CD4-positive, alpha-beta T cell treated with Interferon gamma for 1 hour (primary cell): Measurements from ENCODE around the gene CLASP1.
"Not testable (repeated sequence)": the region's sequence is repeated elsewhere in the genome, so short reads cannot be mapped to it uniquely, and the experiment has no call there.

Experiments used
- DNase-seq: peaks from one replicate; pipeline ENCODE4 v3.0.0-alpha.2; 2020

The CLASP1 gene

DNA sequence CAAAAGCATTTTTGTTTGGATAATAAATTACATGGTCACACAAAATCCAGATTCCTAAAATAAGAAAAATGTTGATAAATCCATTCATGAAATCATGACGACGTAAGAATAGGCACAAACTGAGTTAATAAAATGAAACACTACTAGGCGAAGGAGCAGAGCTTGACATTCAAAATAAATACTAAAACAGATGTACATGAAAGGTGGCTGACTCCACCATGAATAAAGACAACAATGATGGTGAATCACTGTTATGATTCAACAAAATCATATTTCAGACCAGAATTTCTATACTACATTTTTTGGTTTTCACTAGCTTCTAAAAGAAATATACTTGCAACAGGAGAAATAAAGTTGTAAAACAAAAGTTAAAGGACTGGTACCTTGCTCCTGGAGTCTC, 240.6 kb downstream of the CLASP1 start:
- DNase-seq, result no peak

DNA sequence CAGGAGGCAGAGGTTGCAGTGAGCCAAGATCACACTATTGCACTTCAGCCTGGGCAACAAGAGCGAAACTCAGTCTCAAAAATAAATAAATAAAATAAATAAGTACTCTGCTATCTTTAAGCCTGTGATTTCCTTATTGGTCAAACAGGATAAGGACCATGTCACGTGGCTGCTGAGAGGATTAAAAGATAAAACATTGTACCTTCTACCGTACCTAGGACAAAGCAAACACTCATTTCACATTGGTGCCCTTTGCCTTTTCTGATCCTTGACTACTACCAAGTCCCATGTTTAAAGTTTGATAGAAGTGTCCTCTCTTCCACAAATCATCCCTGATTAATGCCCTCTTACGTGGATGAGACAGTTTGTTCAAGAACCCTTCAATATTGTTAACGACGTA, 244.0 kb downstream of the CLASP1 start:
- no peak for DNase-seq

DNA sequence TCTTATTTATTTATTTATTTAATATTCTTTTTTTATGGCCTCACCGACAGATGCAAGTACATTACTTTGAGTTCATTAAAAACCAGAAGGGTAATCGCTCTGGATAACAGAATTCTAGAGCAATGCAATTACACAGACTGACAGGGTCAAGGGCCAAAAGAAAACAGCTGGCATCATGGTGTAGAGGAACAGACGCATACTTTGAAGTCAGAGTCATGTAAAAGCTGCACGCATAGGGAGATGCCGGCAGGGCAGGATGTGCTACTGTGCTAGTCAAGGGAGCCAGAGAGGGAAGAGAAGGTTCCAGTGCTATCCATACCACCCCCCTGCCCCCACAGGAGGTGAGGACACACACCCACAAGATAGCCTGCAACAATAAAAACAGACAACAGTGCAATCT, 249.1 kb downstream of the CLASP1 start:
- no peak for DNase-seq

DNA sequence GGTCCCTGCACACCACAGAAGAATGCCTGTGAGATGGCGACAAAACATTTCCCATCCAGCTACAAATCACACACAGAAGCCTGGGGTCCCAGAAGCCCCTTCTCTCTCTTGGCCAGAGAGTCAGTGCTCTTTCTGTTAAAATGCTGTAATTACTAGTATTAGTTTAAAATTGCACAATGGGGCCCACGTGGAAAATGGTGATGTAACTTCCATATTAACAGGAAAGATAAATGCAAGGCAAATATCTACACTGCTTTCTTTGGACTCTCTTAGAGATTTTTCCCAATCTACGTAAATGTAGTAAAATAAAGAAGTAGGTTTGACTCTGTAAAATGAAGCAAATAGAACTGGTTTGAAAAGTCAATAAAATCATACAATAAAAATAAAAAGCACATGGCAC, 250.4 kb downstream of the CLASP1 start:
- no peak for DNase-seq

DNA sequence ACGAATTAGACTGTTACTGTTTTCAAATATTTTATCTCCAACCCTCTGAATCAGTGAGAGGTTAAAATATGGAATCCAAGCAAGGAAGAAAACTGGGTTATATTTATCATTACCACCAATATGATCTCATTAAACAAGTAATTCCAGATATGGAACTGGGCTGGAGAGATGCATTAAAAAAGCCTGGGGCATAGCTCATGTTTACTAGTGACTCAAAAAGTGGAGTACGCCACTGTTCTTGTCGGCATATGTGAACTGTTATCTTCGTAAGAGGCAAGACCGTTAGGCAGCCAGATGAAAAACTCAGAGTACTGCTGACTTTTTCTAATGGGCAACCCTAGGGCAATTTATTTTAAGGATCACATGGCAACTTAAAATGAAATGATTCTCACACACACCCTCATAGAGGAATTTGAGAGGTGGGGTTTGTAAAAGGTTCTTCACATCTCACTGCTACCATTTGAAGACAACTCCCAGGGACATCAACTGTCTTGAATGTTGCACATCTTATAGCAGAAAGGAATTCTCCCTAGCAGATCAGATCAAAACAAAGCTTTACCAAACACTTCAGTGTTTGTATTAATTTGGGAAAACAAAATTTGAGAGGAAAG, 259.1 kb downstream of the CLASP1 start:
- no peak for DNase-seq

DNA sequence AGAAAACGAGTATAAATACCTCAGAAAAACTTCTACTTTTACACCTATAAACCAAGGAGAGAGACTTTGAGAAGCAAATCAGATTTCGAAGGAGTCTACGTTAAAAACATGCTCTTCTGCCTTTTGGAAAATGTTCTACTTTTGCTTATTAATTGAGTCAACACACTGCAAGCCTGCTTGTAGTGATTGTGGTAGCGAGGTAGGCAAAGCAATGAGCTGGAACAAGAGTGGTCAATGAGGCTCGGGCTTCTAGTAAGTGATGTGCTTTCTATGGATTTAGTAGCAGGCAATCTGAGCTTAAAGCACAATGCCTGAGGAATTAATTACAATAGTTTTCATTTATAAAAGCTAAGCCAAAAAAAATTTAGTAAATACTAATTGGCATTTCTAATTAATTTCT, 260.9 kb downstream of the CLASP1 start:
- DNase-seq, result no peak

DNA sequence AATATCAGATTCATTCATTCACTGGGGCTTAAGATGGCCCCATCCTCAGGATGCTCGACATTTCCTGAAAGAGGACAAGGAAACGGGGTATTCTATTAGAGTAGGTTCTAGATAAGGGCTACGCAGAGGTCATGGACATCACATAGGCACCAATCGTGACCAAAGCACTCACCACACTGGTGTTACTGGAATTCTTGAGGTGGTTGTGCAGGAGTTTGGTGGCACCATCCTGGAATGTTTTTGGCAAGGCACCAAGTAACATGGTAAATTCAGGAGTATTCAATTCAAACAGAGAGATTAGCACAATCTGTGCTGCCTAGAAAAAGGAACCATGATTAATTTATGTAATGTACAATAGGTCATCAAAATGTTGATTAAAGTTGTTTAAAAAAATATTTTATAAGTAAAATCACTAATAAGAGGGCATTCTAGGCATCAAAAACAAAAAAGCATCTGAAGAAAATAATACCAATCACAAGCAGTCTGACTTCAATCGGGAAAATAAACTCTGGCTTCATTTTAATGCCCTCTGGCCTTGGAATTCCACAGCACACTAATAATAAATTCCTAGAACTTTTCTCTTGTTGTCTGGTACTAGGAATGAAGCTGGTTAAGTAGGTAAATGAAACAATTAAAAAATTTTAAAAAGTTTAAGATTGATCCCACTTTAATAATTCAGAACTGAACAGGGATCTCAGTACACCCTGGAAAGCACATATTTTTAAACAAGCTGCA, 261.5 kb downstream of the CLASP1 start:
- DNase-seq, result no peak

DNA sequence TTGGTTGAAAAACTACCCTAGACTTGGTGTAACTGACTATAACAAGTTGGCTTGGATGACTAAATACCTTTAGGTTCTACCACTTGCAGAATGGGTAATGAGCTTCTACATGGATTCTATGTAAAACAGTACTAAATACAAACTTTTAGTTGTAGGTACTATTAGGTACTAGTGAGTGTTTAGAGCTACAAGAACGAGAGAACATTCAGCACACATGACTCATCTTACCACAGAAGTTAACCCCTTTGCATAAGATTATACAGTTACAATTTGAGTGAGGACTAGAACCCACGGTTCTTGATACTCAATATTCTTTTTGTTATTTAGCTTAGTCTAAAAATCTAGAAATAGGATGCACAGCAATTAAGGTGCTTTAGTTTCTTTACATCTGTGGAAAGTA, 262.6 kb downstream of the CLASP1 start:
- no peak for DNase-seq

DNA sequence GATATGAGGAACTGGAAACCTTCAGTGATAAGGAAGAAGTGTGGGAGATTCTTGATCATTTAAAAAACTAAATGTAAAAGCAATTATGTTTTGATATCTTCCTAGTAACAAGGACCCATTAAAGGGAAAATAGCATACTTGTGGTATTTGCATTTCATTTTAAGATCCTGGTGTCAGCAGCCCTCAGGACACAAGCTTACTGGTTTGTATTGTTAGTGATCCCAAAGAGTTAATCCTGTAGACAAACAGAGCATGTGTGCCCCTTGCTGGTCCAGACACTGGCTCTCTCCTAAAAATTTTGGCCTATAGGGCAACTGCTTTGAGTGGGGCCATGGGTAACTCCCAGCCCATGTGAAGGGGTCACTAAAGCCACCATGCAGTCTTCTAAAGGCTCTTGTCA, 263.2 kb downstream of the CLASP1 start:
- no peak for DNase-seq

DNA sequence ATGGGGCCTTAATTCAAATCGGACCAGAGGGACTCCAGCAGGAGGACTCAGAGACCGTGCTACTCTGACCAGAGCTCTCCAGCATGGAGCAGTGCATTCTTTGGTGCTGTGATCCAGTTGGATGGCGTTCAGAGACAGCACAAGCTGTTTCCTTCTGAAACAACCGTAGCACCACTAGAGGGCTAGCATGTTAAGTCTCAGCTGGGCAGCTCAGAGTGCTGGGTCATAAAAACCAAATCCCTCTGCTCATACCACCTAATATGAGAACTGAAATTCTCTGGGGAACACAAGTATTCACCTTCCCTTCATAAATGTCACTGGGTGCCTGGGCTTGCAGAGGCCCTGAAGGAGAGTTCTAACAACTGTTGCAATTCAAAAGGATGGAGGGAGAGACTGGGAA, 266.5 kb downstream of the CLASP1 start:
- DNase-seq, result no peak

DNA sequence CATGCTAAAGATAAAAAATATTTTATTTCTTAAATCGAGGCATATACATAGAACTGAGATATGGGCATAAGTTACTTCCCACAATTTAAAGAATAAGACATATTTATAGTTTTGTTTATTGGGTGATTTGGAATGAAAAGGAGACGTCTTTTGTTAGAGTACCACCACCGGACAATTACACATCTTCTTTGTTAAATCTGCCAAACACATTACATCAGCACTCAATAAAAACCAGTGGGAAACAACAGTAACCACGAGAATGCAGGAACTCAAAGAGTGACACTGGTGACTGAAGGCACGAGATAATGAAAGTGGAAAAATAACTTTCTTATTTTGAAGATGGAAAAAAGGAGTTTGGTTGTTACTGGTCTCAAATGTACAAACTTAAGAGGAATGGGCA, 271.6 kb downstream of the CLASP1 start:
- no peak for DNase-seq

DNA sequence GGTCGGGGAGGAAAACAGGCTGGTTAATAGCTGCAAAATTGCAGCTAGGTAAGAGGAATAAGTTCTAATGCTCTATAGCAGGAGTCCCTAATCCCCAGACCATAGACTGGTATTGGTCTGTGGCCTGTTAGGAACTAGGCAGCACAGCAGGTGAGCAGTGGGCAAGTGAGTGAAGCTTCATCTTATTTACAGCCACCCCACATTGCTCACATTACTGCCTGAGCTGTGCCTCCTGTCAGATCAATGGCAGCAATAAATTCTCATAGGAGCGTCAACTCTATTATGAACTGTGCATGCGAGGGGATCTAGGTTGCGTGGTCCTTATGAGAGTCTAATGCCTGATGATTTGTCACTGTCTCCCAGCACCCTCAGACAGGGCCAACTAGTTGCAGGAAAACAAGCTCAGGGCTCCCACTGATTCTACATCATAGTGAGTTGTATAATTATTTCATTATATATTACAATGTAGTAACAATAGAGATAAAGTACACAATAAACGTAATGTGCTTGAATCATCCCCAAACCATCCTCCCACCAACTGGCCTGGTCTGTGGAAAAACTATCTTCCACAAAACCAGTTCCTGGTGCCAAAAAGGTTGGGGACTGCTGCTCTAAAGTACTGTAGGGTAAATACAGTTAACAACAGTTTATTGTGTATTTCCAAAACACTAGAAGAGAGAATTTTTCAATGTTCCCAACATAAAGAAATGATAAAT, 272.6 kb downstream of the CLASP1 start:
- DNase-seq, result no peak

DNA sequence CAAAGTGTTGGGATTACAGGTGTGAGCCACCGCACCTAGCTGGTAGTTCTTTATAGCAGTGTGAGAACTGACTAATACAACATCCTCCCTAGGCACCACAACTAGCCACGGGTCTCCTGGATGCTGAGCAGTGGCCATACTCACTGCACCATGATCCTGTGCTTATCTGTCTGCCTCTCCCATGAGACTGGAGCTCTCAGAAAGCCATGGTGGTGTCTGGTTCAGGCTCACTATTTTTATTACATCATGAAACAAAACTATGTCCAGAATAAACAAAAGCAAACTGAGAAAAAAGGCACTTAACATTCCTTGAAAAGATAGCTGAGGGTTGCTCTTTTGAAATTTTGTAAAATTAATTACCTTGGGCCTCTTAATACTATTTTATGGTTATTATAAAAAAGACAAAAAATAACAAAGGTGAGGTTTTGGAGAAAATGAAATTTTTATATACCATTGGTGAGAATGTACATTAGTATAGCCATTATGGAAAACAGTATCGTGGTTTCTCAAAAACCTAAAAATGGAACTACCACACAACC, 273.6 kb downstream of the CLASP1 start:
- no peak for DNase-seq

DNA sequence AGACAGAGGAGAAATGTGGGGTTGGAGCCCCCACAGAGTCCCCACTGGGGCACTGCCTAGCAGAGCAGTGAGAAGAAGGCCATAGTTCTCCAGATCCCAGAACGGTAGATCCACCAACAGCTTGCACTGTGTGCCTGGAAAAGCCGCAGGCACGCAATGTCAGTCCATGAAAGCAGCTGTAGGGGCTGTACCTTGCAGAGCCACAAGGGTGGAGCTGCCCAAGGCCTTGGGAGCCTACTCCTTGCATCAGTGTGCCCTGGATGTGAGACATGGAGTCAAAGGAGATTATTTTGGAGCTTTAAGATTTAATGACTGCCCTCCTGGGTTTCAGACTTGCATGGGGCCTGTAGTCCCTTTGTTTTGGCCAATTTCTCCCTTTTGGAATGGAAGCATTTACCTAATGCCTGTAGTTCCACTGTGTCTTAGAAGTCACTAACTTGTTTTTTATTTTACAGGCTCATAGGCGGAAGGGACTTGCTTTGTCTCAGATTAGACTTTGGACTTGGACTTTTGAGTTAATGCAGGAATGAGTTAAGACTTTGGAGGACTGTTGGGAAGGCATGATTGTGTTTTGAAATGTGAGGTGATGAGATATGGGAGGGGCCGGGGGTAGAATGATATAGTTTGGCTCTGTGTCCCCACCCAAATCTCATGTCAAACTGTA, 274.7 kb downstream of the CLASP1 start:
- not testable (repeated sequence) for DNase-seq

DNA sequence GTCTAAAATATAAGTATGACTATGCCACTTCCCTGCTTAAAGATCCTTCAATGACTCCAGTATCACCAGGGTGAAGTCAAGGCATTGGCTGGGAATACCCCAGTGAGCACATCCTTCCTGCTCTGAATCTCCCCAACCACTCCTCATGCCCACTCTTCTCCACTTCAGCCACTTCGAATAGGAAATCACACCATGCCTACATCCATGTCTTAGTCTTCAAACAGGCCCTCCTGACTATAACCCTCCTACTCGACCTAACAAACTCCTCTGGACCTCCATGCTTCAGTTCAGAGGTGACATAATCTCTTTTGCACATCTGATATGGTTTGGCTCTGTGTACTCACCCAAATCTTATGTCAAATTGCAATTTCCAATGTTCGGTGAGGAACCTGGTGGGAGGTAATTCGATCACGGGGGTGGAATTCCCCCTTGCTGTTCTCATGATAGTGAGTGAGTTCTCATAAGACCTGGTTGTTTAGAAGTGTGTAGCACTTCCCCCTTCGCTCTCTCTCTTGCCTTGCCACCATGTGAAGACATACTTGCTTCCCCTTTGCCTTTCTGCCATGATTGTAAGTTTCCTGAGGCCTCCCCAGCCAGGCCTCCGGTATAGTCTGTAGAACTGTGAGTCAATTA, 276.4 kb downstream of the CLASP1 start:
- no peak for DNase-seq

DNA sequence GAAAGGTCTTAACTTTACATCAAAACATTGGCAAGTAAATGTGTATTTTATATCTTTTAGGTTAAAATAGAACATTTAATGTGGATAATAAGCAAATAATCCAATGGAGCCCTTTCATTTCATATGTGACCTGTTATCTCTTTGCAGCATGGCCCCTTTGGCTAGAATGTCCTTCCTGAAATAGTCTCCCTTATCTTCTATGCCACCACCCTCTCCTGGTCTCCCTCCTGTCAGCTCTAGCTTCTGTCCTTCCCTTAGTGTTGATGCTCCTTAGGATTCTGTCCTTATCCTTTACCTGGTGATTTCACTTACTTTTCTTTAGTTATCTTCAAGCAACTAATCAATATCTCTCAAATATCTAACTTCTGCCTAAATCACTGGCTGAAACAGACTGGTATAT, 277.2 kb downstream of the CLASP1 start:
- no peak for DNase-seq

DNA sequence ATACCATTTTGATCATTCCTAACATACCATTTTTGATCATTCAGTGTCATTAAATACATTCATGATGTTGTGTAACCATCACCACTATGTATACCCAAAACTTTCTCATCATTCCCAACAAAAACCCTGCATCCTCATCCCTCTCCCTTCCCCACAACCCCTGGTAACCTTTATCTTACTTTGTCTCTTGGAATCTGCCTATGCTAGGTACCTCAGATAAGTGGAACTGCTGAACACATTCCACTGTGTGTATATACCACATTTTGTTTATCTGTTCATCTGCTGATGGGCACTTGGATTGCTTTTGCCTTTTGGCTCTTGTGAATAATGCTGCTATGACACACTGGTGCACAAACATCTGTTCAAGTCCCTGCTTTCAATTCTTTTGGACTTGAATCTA, 280.4 kb downstream of the CLASP1 start:
- DNase-seq, result no peak

DNA sequence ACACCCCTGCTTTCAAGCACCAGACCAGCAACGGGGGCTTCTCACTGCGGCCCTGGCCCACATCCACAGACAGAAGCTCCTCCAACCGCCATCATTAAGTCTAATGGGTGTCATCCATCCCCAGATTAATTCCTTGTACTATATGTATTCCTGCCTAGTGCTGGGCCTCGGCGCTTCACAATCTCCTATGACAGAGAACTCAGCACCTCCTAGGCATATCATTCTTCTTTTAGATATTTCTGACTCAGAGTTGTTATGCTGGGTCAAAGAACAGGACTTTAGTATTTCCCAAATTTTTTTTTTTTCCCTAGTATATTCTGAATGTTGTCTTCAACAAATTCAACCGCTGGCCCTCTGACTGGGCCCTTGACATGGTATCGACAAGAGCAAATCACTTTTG, 281.1 kb downstream of the CLASP1 start:
- DNase-seq, result no peak

DNA sequence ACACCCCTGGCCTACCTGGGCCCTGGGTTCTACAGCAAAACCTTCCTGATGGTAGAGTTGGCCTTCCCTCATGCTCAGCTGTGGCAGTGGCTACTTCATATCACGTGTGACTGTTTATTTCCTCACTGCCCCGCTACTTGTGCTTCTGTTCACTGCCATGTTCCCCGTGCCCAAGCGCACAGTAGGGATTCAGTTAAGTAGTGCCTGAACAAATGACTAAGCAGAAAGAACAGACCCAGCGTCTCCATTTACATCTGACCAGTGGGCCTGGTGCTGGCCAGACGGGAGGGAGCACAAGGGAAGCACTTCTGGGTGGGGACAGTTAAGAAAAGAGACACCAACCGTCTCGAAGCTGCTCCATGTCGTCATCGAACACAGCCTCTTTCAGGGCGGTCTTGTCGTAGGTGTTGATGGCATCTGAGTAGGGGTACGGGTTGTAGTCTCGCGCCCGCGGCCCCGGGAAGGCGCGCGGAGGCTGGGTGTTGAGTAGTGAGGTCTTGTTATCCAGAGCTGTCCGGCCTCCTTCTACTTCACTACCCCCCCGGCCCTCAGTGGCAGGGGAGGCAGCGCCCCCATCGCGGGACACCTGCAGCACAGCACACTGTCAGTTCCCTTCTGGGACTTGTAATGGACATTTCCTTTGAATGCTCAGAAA, 281.9 kb downstream of the CLASP1 start:
- no peak for DNase-seq

DNA sequence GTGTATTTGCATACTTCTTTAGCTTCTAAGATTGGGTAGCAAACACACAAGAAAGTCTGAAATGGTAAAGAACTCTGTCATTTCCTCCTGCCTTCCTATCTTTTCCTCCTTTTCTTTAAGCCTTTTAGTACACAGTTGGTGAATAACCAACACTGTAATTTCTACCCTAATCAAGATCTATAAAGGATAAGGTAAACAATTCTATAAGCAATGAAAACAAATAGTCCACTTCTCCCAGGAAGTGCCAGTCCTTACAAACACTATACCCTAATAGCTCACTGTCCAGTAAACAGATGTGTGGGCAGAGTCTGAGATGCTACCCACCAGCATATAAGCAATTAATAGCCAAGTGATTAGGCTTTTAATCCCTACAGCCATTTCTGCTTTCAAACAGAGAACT, 283.2 kb downstream of the CLASP1 start:
- DNase-seq, result no peak

DNA sequence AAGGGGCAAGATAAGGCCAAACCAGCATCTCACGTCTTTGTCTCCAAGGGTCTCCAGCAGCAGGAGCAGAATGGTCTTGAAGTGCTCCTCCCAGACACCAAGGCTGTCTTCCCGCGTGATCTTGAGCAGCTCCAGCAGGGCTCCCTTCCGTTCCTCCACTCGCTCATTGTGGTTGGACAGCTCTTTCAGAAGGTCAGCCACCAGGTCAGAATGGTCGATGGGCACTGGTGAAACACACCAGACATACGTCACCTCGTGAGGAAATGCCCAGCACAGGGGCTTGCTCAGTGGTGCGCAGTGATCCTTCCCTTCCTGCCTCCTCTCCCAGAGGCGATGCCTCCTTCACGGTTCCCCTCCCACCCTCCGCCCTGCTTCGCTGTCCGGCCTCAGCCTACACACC, 284.2 kb downstream of the CLASP1 start:
- DNase-seq, result no peak

DNA sequence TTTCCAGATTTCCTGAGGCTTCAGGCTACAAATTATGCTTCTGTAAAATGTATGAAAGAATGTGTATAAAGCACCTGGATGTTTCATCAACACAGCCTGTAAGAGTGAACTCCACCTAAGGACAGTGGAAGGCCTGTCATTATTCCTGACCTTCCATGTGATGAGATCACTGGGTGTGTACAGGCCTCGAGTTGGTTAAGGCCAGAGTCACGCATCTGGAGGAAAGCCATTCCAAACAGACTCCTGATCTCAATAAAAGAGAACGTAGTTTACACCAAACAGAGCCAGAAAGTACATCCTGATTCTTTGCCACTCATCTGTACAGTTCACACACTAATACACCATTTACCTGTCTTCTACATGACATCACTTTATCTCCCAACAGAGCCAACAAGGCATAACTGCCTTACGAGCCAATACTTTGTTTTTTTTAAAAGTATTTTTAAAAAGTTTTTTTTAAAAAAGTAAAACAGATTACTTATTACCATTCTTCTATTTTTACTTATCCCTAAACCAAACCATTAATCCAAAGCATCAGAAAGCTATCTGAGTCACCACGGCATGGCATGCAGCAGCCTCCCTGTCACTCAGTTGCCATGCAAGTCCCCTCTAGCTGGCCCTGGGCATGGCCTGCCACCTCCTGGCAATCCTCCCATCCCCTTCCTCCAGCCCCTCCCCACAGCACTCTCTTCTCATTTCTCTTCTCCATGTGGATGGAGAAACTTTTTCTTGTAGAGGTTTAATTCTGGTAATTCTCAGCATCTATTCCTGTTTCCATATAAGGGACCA, 285.4 kb downstream of the CLASP1 start:
- no peak for DNase-seq
